H9 (cell line): ENCODE data around the gene RNF20. TPM values are rescaled to one million over a fixed set of nuclear protein-coding genes. Genes with fewer than 3 reads are reported as not detected.
"Not testable (repeated sequence)": the region's sequence is repeated elsewhere in the genome, so short reads cannot be mapped to it uniquely, and the experiment has no call there.

ENCODE experiments used
- DNase-seq: peaks from one replicate; pipeline ENCODE4 v3.0.0-alpha.2; 2017
- H2AFZ ChIP-seq: one replicate; pipeline ENCODE4 v1.6.1; 2013; ENCODE audit warnings: mild to moderate bottlenecking, low read length, control low read depth, moderate library complexity
- H2AK5ac ChIP-seq: 2 replicates; pipeline ENCODE4 v1.6.1; 2013; ENCODE audit warnings: low read length, control low read depth, mixed read lengths; ENCODE audit not compliant: insufficient read length
- H2BK120ac ChIP-seq: one replicate; pipeline ENCODE4 v1.6.1; 2013; ENCODE audit warnings: low read depth, mild to moderate bottlenecking, low read length, control low read depth, inconsistent platforms; ENCODE audit not compliant: poor library complexity, severe bottlenecking
- H2BK12ac ChIP-seq: 2 replicates; pipeline ENCODE4 v1.6.1; 2013; ENCODE audit warnings: low read length, control low read depth, mixed read lengths, low read depth; ENCODE audit not compliant: insufficient read length
- H2BK15ac ChIP-seq: 2 replicates; pipeline ENCODE4 v1.6.1; 2013; ENCODE audit warnings: low read depth, low read length, control low read depth
- H2BK20ac ChIP-seq: one replicate; pipeline ENCODE4 v1.6.1; 2013; ENCODE audit warnings: low read depth, mild to moderate bottlenecking, low read length, control low read depth, inconsistent platforms; ENCODE audit not compliant: poor library complexity, severe bottlenecking
- H2BK5ac ChIP-seq: 2 replicates; pipeline ENCODE4 v1.6.1; 2013; ENCODE audit warnings: low read length, control low read depth, mixed read lengths; ENCODE audit not compliant: insufficient read length
- H3K14ac ChIP-seq: 2 replicates; pipeline ENCODE4 v1.6.1; 2013; ENCODE audit warnings: low read length, control low read depth; ENCODE audit not compliant: insufficient read depth
- H3K18ac ChIP-seq: 2 replicates; pipeline ENCODE4 v1.6.1; 2013; ENCODE audit warnings: low read depth, mild to moderate bottlenecking, mixed read lengths, low read length, control low read depth; ENCODE audit not compliant: insufficient read length
- H3K23ac ChIP-seq: 2 replicates; pipeline ENCODE4 v1.6.1; 2013; ENCODE audit warnings: low read length, control low read depth, mixed read lengths, low read depth; ENCODE audit not compliant: insufficient read length
- H3K23me2 ChIP-seq: 2 replicates; pipeline ENCODE4 v1.6.1; 2013; ENCODE audit warnings: low read depth, mild to moderate bottlenecking, mixed read lengths, low read length, control low read depth; ENCODE audit not compliant: insufficient read length, poor library complexity, severe bottlenecking
- H3K27ac ChIP-seq: 2 replicates; pipeline ENCODE4 v1.5.1; 2013; ENCODE audit warnings: low read length, control low read depth, mixed read lengths, low read depth; ENCODE audit not compliant: insufficient read length
- H3K27me3 ChIP-seq: 2 replicates; pipeline ENCODE4 v1.6.1; 2013; ENCODE audit warnings: low read length, control low read depth, inconsistent platforms; ENCODE audit not compliant: insufficient read depth
- H3K4ac ChIP-seq: 2 replicates; pipeline ENCODE4 v1.6.1; 2013; ENCODE audit warnings: low read depth, mild to moderate bottlenecking, control low read depth, inconsistent platforms, low read length, moderate library complexity
- H3K4me1 ChIP-seq: 2 replicates; pipeline ENCODE4 v1.6.1; 2013; ENCODE audit warnings: low read length, control low read depth, inconsistent platforms; ENCODE audit not compliant: insufficient read depth
- H3K4me2 ChIP-seq: 2 replicates; pipeline ENCODE4 v1.6.1; 2013; ENCODE audit warnings: low read length, control low read depth, mixed read lengths; ENCODE audit not compliant: insufficient read length, insufficient read depth
- H3K56ac ChIP-seq: 2 replicates; pipeline ENCODE4 v1.6.1; 2013; ENCODE audit warnings: low read depth, mild to moderate bottlenecking, mixed read lengths, low read length, control low read depth; ENCODE audit not compliant: insufficient read length
- H3K79me1 ChIP-seq: 2 replicates; pipeline ENCODE4 v1.6.1; 2013; ENCODE audit warnings: low read depth, mild to moderate bottlenecking, moderate library complexity, low read length, control low read depth, inconsistent platforms; ENCODE audit not compliant: insufficient read depth, poor library complexity, severe bottlenecking
- H3K79me2 ChIP-seq: 2 replicates; pipeline ENCODE4 v1.6.1; 2013; ENCODE audit warnings: low read length, control low read depth, inconsistent platforms; ENCODE audit not compliant: insufficient read depth
- H3K9ac ChIP-seq: 2 replicates; pipeline ENCODE4 v1.6.1; 2013; ENCODE audit warnings: low read length, control low read depth, mixed read lengths; ENCODE audit not compliant: insufficient read length; ENCODE audit errors: extremely low read depth
- H3K9me3 ChIP-seq: one replicate; pipeline ENCODE4 v1.6.1; 2013; ENCODE audit warnings: low read depth, low read length, inconsistent platforms; ENCODE audit not compliant: control insufficient read depth
- H3T11ph ChIP-seq: one replicate; pipeline ENCODE4 v1.6.1; 2013; ENCODE audit warnings: mild to moderate bottlenecking, low read length, control low read depth, inconsistent platforms
- H4K20me1 ChIP-seq: one replicate; pipeline ENCODE4 v1.6.1; 2013; ENCODE audit not compliant: control insufficient read depth, insufficient read length, insufficient read depth
- H4K5ac ChIP-seq: 2 replicates; pipeline ENCODE4 v1.6.1; 2013; ENCODE audit warnings: low read depth, mild to moderate bottlenecking, mixed read lengths, low read length, control low read depth; ENCODE audit not compliant: insufficient read length
- H4K8ac ChIP-seq: replicated peaks from 2 replicates; pipeline ENCODE4 v1.6.1; 2013; ENCODE audit warnings: low read length, control low read depth, mixed read lengths, low read depth; ENCODE audit not compliant: insufficient read length
- H4K91ac ChIP-seq: 2 replicates; pipeline ENCODE4 v1.6.1; 2013; ENCODE audit warnings: low read depth, mild to moderate bottlenecking, moderate library complexity, mixed read lengths, low read length, control low read depth; ENCODE audit not compliant: insufficient read length
- H3K27ac Mint-ChIP-seq, 3 experiments: 2 replicates in 2 of 3; 3 replicates in 1 of 3; pipeline ENCODE4 v1.8.0; 2020 to 2021; ENCODE audit warnings: mixed read lengths in 3 of 3, mild to moderate bottlenecking in 1 of 3, moderate library complexity in 1 of 3
- H3K27me3 Mint-ChIP-seq: 2 replicates; pipeline ENCODE4 v1.8.0; 2021; ENCODE audit warnings: low read depth, mild to moderate bottlenecking, moderate library complexity, mixed read lengths
- H3K36me3 Mint-ChIP-seq, 3 experiments: 2 replicates in 2 of 3; 3 replicates in 1 of 3; pipeline ENCODE4 v1.8.0; 2020 to 2021; ENCODE audit warnings: low read depth in 3 of 3, mixed read lengths in 3 of 3; ENCODE audit not compliant: insufficient read depth in 1 of 3
- H3K4me1 Mint-ChIP-seq, 2 experiments: 2 replicates each; pipeline ENCODE4 v1.8.0; 2020; ENCODE audit warnings: mixed read lengths in 2 of 2
- H3K4me3 Mint-ChIP-seq, 2 experiments: 2 replicates in 1 of 2; 3 replicates in 1 of 2; pipeline ENCODE4 v1.8.0; 2020 to 2021; ENCODE audit warnings: mild to moderate bottlenecking in 2 of 2, mixed read lengths in 2 of 2, moderate library complexity in 1 of 2
- H3K9me3 Mint-ChIP-seq, 2 experiments: 2 replicates in 1 of 2; 3 replicates in 1 of 2; pipeline ENCODE4 v1.8.0; 2020; ENCODE audit warnings: mild to moderate bottlenecking in 2 of 2, mixed read lengths in 2 of 2, moderate library complexity in 1 of 2
- WGBS: extraction: QIAGEN DNeasy Blood & Tissue Kit; methylation state at CpG from one replicate; pipeline ENCODE4 v1.1.7; 2013; ENCODE audit warnings: missing lambda C conversion rate, low lambda C conversion rate, mixed read lengths; ENCODE audit not compliant: insufficient read length; ENCODE audit errors: extremely low coverage; 5-methylcytosine and 5-hydroxymethylcytosine counted together
- total RNA-seq: library from RNA; stranded (reverse); gene quantifications from 2 replicates; pipeline ENCODE4 v1.2.1, GENCODE V29; 2021
- TF ChIP-seq, protein P1 (sequence below): fragments of 200-600 bp; sonication (generic); conservative IDR thresholded peaks from 3 replicates; pipeline ENCODE4 v1.8.0; 2021; ENCODE audit warnings: antibody characterized with exemption, mild to moderate bottlenecking

The RNF20 gene
- total RNA-seq, 1 experiment from 2014 or later, result 48.5 TPM

DNA sequence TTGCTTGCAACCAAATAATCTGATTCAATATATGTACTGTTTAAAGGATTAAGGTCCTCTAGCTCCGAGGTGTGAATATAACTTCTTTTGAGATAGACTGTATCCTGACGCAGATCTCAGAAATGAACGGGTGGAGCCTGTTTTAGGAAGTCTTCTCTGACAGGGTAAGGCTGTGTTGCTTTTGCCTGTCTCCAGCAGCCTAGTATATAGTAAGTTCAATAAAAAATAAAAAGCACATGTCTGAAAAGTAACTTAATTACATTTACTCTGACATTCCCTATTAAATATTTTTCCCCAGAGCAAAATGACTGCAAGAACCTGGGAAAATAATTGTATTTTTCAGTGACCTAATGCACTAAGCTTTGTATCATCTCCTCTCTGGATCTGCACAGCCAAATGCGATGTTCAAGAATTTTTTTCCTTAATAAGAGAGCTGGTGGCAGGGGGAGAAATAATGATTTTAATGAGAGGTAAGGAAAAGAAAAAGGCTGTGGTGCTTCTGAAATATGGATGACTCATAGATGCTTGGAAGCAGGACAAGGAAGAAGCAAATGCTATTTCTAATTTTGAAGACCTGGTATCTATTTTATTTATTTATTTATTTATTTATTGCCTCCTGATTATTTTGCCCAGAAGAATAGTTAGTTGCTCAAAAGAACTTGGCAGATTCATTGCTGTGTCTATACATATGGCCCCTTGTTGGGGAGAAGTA lies 53.8 kb downstream of the RNF20 start:
- TF ChIP-seq, protein P1, sequence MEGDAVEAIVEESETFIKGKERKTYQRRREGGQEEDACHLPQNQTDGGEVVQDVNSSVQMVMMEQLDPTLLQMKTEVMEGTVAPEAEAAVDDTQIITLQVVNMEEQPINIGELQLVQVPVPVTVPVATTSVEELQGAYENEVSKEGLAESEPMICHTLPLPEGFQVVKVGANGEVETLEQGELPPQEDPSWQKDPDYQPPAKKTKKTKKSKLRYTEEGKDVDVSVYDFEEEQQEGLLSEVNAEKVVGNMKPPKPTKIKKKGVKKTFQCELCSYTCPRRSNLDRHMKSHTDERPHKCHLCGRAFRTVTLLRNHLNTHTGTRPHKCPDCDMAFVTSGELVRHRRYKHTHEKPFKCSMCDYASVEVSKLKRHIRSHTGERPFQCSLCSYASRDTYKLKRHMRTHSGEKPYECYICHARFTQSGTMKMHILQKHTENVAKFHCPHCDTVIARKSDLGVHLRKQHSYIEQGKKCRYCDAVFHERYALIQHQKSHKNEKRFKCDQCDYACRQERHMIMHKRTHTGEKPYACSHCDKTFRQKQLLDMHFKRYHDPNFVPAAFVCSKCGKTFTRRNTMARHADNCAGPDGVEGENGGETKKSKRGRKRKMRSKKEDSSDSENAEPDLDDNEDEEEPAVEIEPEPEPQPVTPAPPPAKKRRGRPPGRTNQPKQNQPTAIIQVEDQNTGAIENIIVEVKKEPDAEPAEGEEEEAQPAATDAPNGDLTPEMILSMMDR, result no peak
- Histone ChIP-seq H3K4me1 (no peaks in the 10 kb centered on the region), H3T11ph (no peak overlapping the region), H4K8ac (no peak overlapping the region), H3K79me1 (no peaks in the 10 kb centered on the region), H3K56ac (no peak overlapping the region), H3K9me3 (no peaks in the 10 kb centered on the region), H3K9ac (no peak overlapping the region), H3K4me2 (no peak overlapping the region), H2BK5ac (no peak overlapping the region), H2BK120ac (no peak overlapping the region), H4K5ac (no peak overlapping the region), H3K4ac (no peak overlapping the region), H2BK15ac (no peak overlapping the region), H4K20me1 (no peaks in the 10 kb centered on the region), H3K79me2 (no peaks in the 10 kb centered on the region), H3K23ac (no peak overlapping the region), H2BK20ac (no peak overlapping the region), H3K27ac (no peak overlapping the region), H2AFZ (no peak overlapping the region), H4K91ac (no peak overlapping the region), H3K23me2 (no peaks in the 10 kb centered on the region), H2BK12ac (no peak overlapping the region), H3K27me3 (no peaks in the 10 kb centered on the region), H3K14ac (no peak overlapping the region), H2AK5ac (no peak overlapping the region), H3K18ac (no peak overlapping the region)
- Mint-ChIP-seq H3K4me3 (no peak overlapping the region), H3K4me1 (peaks cover 16 to 17% of the 10 kb centered on the region in 2 experiments), H3K27ac (no peak overlapping the region), H3K9me3 (no peaks in the 10 kb centered on the region; a peak in 1 of 5 replicates), H3K27me3 (no peaks in the 10 kb centered on the region), H3K36me3 (no peaks in the 10 kb centered on the region)
- no peak for DNase-seq
- WGBS, result no CpG with 5 or more reads among the region's 4 CpGs

DNA sequence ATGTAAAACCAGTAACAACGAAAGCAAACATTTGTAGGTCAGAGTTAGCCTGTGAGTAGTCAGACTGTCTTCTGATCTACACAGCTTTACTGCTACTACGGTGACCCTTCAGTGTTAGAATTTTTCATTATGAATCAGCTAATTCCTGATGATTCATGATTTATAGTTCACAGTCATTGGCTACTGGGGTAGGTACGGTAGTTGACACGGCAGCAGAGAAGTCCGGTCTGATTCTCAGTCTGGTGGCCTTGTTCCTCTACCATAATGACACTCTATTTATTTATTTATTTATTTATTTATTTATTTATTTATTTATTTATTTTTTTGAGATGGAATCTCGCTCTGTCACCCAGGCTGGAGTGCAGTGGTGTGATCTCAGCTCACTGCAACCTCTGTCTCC lies 56.4 kb downstream of the RNF20 start:
- H3K27me3 Mint-ChIP-seq, H4K8ac ChIP-seq, H3K9ac ChIP-seq, H2AK5ac ChIP-seq, H3K14ac ChIP-seq, H3K4me1 ChIP-seq, H3K4me1 Mint-ChIP-seq, H3K18ac ChIP-seq, H4K20me1 ChIP-seq, H2AFZ ChIP-seq, H3K4ac ChIP-seq, H4K91ac ChIP-seq, H3K79me1 ChIP-seq, DNase-seq, H3K23ac ChIP-seq, H3K9me3 ChIP-seq, H2BK15ac ChIP-seq, H4K5ac ChIP-seq, H3K4me2 ChIP-seq, H3K56ac ChIP-seq, H3K23me2 ChIP-seq, H3T11ph ChIP-seq, H3K27ac ChIP-seq, H2BK12ac ChIP-seq, H3K79me2 ChIP-seq, H2BK5ac ChIP-seq, H2BK20ac ChIP-seq, H3K36me3 Mint-ChIP-seq, H3K27me3 ChIP-seq, H3K4me3 Mint-ChIP-seq, H2BK120ac ChIP-seq, H3K9me3 Mint-ChIP-seq: not testable (repeated sequence)
- peak overlapping the region in 1 of 3 experiments; percentile 50; a peak in 1 of 7 replicates for H3K27ac Mint-ChIP-seq
- WGBS, result no CpG with 5 or more reads among the region's 6 CpGs
